Stimulated activated CD8-positive, alpha-beta memory T cell treated with anti-CD3 and anti-CD28 coated beads, Interleukin-4, amount 100 ng/mL, for 1 hour (primary cell): ENCODE results near the gene DNAJB8.

Experiments used
- DNase-seq, 2 donors: peaks; one replicate each; pipeline ENCODE4 v3.0.0-alpha.2; 2020; ENCODE audit warnings: low read depth in 2 of 2, low spot score in 1 of 2

DNAJB8 gene

GRCh38 chr3:128447561-128448013 lies 19.1 kb downstream of the DNAJB8 start:
- DNase-seq: no peak

GRCh38 chr3:128446821-128447220 lies 19.9 kb downstream of the DNAJB8 start:
- no peak for DNase-seq

- no peak for DNase-seq
These were observed 21.3 kb downstream of the DNAJB8 start for GRCh38 chr3:128445357-128445756.

GRCh38 chr3:128443771-128444170 lies 22.9 kb downstream of the DNAJB8 start:
- no peak for DNase-seq

- no peak for DNase-seq
These were observed 23.7 kb downstream of the DNAJB8 start for GRCh38 chr3:128442949-128443348.

GRCh38 chr3:128442070-128442469 lies 24.6 kb downstream of the DNAJB8 start:
- no peak for DNase-seq

- DNase-seq: no peak
These were observed 27.5 kb downstream of the DNAJB8 start for GRCh38 chr3:128439226-128439625.

- no peak for DNase-seq
These were observed 28.1 kb downstream of the DNAJB8 start for GRCh38 chr3:128438488-128439072.

- no peak for DNase-seq
These were observed 30.5 kb downstream of the DNAJB8 start for GRCh38 chr3:128436214-128436613.

GRCh38 chr3:128435561-128435960 lies 31.1 kb downstream of the DNAJB8 start:
- no peak for DNase-seq

- no peak for DNase-seq
These were observed 31.6 kb downstream of the DNAJB8 start for GRCh38 chr3:128435058-128435457.

GRCh38 chr3:128434524-128434923 lies 32.2 kb downstream of the DNAJB8 start:
- no peak for DNase-seq

- no peak for DNase-seq
These were observed 32.9 kb downstream of the DNAJB8 start for GRCh38 chr3:128433837-128434165.

- no peak for DNase-seq
These were observed 33.5 kb downstream of the DNAJB8 start for GRCh38 chr3:128432971-128433836.

- DNase-seq: no peak
These were observed 34.3 kb downstream of the DNAJB8 start for GRCh38 chr3:128432301-128432970.

- no peak for DNase-seq
These were observed 34.8 kb downstream of the DNAJB8 start for GRCh38 chr3:128431803-128432300.

GRCh38 chr3:128430731-128431130 lies 36.0 kb downstream of the DNAJB8 start:
- DNase-seq: no peak

GRCh38 chr3:128430301-128430700 lies 36.4 kb downstream of the DNAJB8 start:
- DNase-seq: no peak

GRCh38 chr3:128429751-128430150 lies 36.9 kb downstream of the DNAJB8 start:
- DNase-seq: no peak

GRCh38 chr3:128429275-128429674 lies 37.4 kb downstream of the DNAJB8 start:
- no peak for DNase-seq

- no peak for DNase-seq
These were observed 38.5 kb downstream of the DNAJB8 start for GRCh38 chr3:128427872-128428822.
